Neuronal stem cell (in vitro differentiated cells): ENCODE measurements around the gene LUC7L3.
A peak's percentile ranks its signal among the peaks of the same experiment; 100 is the strongest.

Experiments used
- DNase-seq: peaks from one replicate; pipeline ENCODE4 v3.0.0-alpha.2; 2013; ENCODE audit warnings: low spot score
- H2AFZ ChIP-seq: one replicate; pipeline ENCODE4 v1.6.1; 2013; ENCODE audit warnings: mild to moderate bottlenecking, low read length, inconsistent platforms
- H2AK5ac ChIP-seq: 2 replicates; pipeline ENCODE4 v1.6.1; 2013; ENCODE audit warnings: low read depth, mild to moderate bottlenecking, inconsistent platforms, low read length, moderate library complexity, mixed read lengths
- H2BK120ac ChIP-seq: 2 replicates; pipeline ENCODE4 v1.6.1; 2013; ENCODE audit warnings: low read depth, mild to moderate bottlenecking, inconsistent platforms, low read length, moderate library complexity, mixed read lengths
- H2BK12ac ChIP-seq: one replicate; pipeline ENCODE4 v1.6.1; 2013; ENCODE audit warnings: low read length, inconsistent platforms
- H2BK15ac ChIP-seq: 2 replicates; pipeline ENCODE4 v1.6.1; 2013; ENCODE audit warnings: mild to moderate bottlenecking, low read length, inconsistent platforms, mixed read lengths
- H2BK5ac ChIP-seq: one replicate; pipeline ENCODE4 v1.6.1; 2013; ENCODE audit warnings: inconsistent platforms, mild to moderate bottlenecking, low read length, moderate library complexity
- H3K14ac ChIP-seq: one replicate; pipeline ENCODE4 v1.6.1; 2013; ENCODE audit warnings: low read length, inconsistent platforms
- H3K18ac ChIP-seq: 2 replicates; pipeline ENCODE4 v1.6.1; 2013; ENCODE audit warnings: low read length, inconsistent platforms
- H3K23ac ChIP-seq: 2 replicates; pipeline ENCODE4 v1.6.1; 2013; ENCODE audit warnings: low read depth, mild to moderate bottlenecking, mixed read lengths, low read length, inconsistent platforms; ENCODE audit not compliant: poor library complexity
- H3K27ac ChIP-seq: replicated peaks from 3 replicates; pipeline ENCODE4 v1.5.1; 2013; ENCODE audit warnings: low read length, inconsistent platforms
- H3K27me3 ChIP-seq, 3 experiments: 2 replicates each; pipeline ENCODE4 v1.6.1; 2013; ENCODE audit warnings: low read length in 3 of 3, mild to moderate bottlenecking in 2 of 3, inconsistent platforms in 1 of 3, low read depth in 1 of 3, mixed read lengths in 1 of 3, moderate library complexity in 1 of 3; ENCODE audit not compliant: control insufficient read depth in 3 of 3, insufficient read depth in 3 of 3
- H3K36me3 ChIP-seq, 2 donors: replicated peaks in 1 of 2; 2 replicates each; pipeline ENCODE4 v1.6.1; 2013; ENCODE audit warnings: low read length in 2 of 2; ENCODE audit not compliant: control insufficient read depth in 2 of 2, insufficient read depth in 2 of 2
- H3K4ac ChIP-seq: 2 replicates; pipeline ENCODE4 v1.6.1; 2013; ENCODE audit warnings: inconsistent platforms, mild to moderate bottlenecking, low read length, moderate library complexity
- H3K4me1 ChIP-seq, 2 donors: 1 replicate in 1 of 2; 2 replicates in 1 of 2; pipeline ENCODE4 v1.6.1; 2013; ENCODE audit warnings: low read length in 2 of 2, low read depth in 1 of 2; ENCODE audit not compliant: control insufficient read depth in 2 of 2, insufficient read depth in 1 of 2
- H3K4me2 ChIP-seq: one replicate; pipeline ENCODE4 v1.6.1; 2013; ENCODE audit warnings: mild to moderate bottlenecking, low read length, inconsistent platforms; ENCODE audit not compliant: insufficient read depth, poor library complexity, severe bottlenecking
- H3K4me3 ChIP-seq, 2 donors: 2 replicates each; pipeline ENCODE4 v1.5.1; 2013; ENCODE audit warnings: low read length in 2 of 2, mild to moderate bottlenecking in 2 of 2, inconsistent platforms in 1 of 2, moderate library complexity in 1 of 2
- H3K79me1 ChIP-seq: one replicate; pipeline ENCODE4 v1.6.1; 2013; ENCODE audit warnings: low read depth, mild to moderate bottlenecking, inconsistent platforms, low read length, moderate library complexity
- H3K9ac ChIP-seq: one replicate; pipeline ENCODE4 v1.6.1; 2013; ENCODE audit warnings: mild to moderate bottlenecking, low read depth, low read length, inconsistent platforms; ENCODE audit not compliant: poor library complexity
- H3K9me3 ChIP-seq, 2 donors: replicated peaks in 1 of 2; 2 replicates each; pipeline versions ENCODE3 to v1.6.1; 2013; ENCODE audit warnings: low read length in 2 of 2, mild to moderate bottlenecking in 2 of 2, inconsistent platforms in 1 of 2, low read depth in 1 of 2, mixed read lengths in 1 of 2, moderate library complexity in 1 of 2; ENCODE audit not compliant: control insufficient read depth in 2 of 2, insufficient read depth in 1 of 2
- H4K8ac ChIP-seq: one replicate; pipeline ENCODE4 v1.6.1; 2013; ENCODE audit warnings: low read depth, mild to moderate bottlenecking, inconsistent platforms, low read length, moderate library complexity
- H4K91ac ChIP-seq: one replicate; pipeline ENCODE4 v1.6.1; 2013; ENCODE audit warnings: low read length, low read depth, mild to moderate bottlenecking, inconsistent platforms; ENCODE audit not compliant: poor library complexity
- WGBS, 2 donors: extraction: QIAGEN DNeasy Blood & Tissue Kit; methylation state at CpG; one replicate each; pipeline ENCODE4 v1.1.7; 2013; ENCODE audit warnings: missing lambda C conversion rate in 2 of 2, mixed read lengths in 1 of 2; ENCODE audit not compliant: insufficient read length in 2 of 2, insufficient replicate concordance in 1 of 2; ENCODE audit errors: extremely low coverage in 2 of 2; 5-methylcytosine and 5-hydroxymethylcytosine counted together

The LUC7L3 gene

GRCh38 chr17:50687200-50688066 is 32.0 kb upstream of the LUC7L3 start:
- H3K4me3 ChIP-seq: no peak overlapping the region
- H3K36me3 ChIP-seq: peaks cover 0 to 2% of the 10 kb centered on the region in 2 donors
- no peak for DNase-seq

GRCh38 chr17:50688245-50688644 is 31.2 kb upstream of the LUC7L3 start:
- Histone ChIP-seq H2BK15ac (no peak overlapping the region), H3K4me2 (no peak overlapping the region), H3K4ac (no peak overlapping the region), H3K23ac (no peak overlapping the region), H3K14ac (no peak overlapping the region), H3K4me3 (no peak overlapping the region), H2AK5ac (no peak overlapping the region), H4K91ac (no peak overlapping the region), H2BK120ac (no peak overlapping the region), H3K36me3 (peaks cover 2 to 10% of the 10 kb centered on the region in 2 donors), H3K9ac (no peak overlapping the region), H3K27me3 (no peaks in the 10 kb centered on the region), H2BK5ac (no peak overlapping the region), H3K4me1 (peaks cover 45 to 48% of the 10 kb centered on the region in 2 donors), H2BK12ac (no peak overlapping the region), H3K18ac (no peak overlapping the region), H3K79me1 (no peaks in the 10 kb centered on the region), H3K27ac (no peak overlapping the region), H3K9me3 (no peaks in the 10 kb centered on the region), H2AFZ (no peak overlapping the region), H4K8ac (no peak overlapping the region)
- no peak for DNase-seq
- no CpG with 5 or more reads among the region's 3 CpGs for WGBS, 2 donors

More at GRCh38 chr17:50687200-50688066, 32.0 kb upstream of the LUC7L3 start:
- H3K9ac ChIP-seq: no peak overlapping the region
- no peak overlapping the region for H2BK5ac ChIP-seq
- no peak overlapping the region for H3K4me2 ChIP-seq
- H2AFZ ChIP-seq: peak overlapping the region; percentile 42
- no peaks in the 10 kb centered on the region for H3K9me3 ChIP-seq
- WGBS, 2 donors: no CpG with 5 or more reads among the region's 16 CpGs
- peak overlapping the region; percentile 84 for H3K18ac ChIP-seq
- no peaks in the 10 kb centered on the region for H3K79me1 ChIP-seq
- peak overlapping the region; percentile 27 for H2BK12ac ChIP-seq
- H2AK5ac ChIP-seq: peak overlapping the region; percentile 67
- no peak overlapping the region for H4K91ac ChIP-seq
- H3K14ac ChIP-seq: no peak overlapping the region
- H2BK15ac ChIP-seq: peak overlapping the region; percentile 8
- H3K27ac ChIP-seq: no peak overlapping the region
- H3K27me3 ChIP-seq: no peaks in the 10 kb centered on the region
- H3K4me1 ChIP-seq: peaks cover 45 to 46% of the 10 kb centered on the region in 2 donors
- no peak overlapping the region for H3K23ac ChIP-seq
- peak overlapping the region; percentile 10 for H4K8ac ChIP-seq
- no peak overlapping the region for H3K4ac ChIP-seq
- no peak overlapping the region for H2BK120ac ChIP-seq

DNA sequence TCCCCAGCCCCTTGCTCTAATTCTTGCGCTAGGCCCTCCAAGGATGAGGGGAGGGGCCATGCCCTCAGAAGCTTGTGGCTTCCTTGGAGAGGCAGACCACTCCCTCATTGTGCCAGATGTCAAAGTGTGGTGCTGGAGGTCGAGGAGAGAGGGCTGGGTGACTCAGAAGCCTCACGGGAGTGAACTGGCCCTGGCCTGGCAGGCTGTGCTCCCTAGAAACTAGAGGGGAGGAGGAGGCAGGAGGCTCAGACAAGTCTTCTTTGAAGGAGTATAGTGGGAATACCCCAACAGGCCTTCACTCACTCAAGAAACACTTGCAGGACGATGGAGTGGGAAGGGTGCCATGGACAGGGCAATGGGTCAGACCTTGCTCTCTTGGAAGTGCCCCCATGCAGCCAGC is 30.2 kb upstream of the LUC7L3 start:
- Histone ChIP-seq H2BK5ac (peak overlapping the region; percentile 35), H3K27ac (peak overlapping the region; percentile 99), H3K14ac (no peak overlapping the region), H2AFZ (peak overlapping the region; percentile 85), H2BK12ac (peak overlapping the region; percentile 84), H4K8ac (no peak overlapping the region), H3K27me3 (no peaks in the 10 kb centered on the region), H3K79me1 (no peaks in the 10 kb centered on the region), H2BK15ac (peak overlapping the region; percentile 16), H4K91ac (no peak overlapping the region), H3K4ac (no peak overlapping the region), H3K18ac (peak overlapping the region; percentile 93), H2BK120ac (no peak overlapping the region), H3K36me3 (peaks cover 2 to 18% of the 10 kb centered on the region in 2 donors), H3K4me2 (no peak overlapping the region), H3K9me3 (no peaks in the 10 kb centered on the region), H3K4me3 (no peak overlapping the region), H2AK5ac (peak overlapping the region; percentile 24), H3K23ac (no peak overlapping the region), H3K4me1 (peaks cover 43 to 45% of the 10 kb centered on the region in 2 donors), H3K9ac (peak overlapping the region; percentile 56)
- no peak for DNase-seq
- WGBS, 2 donors: no CpG with 5 or more reads among the region's 4 CpGs
